K562 (cell line): ENCODE results near the gene SLC25A18. TPM values are rescaled to one million over a fixed set of nuclear protein-coding genes. Genes with fewer than 3 reads are reported as not detected.

ENCODE experiments used
- ATF7 ChIP-seq: fragments of 450-650 bp; IDR thresholded peaks from 2 replicates; pipeline ENCODE4 v1.7.1; 2014; ENCODE audit warnings: mild to moderate bottlenecking, moderate library complexity
- CGGBP1 ChIP-seq: fragments of 250-450 bp; sonication (Bioruptor Pico); IDR thresholded peaks from 2 replicates; pipeline ENCODE4 v1.9.0; 2021; ENCODE audit warnings: mild to moderate bottlenecking
- FOXP1 ChIP-seq: sonication (generic); formaldehyde crosslinking; IDR thresholded peaks from 2 replicates; pipeline ENCODE4 v1.8.0; 2022; ENCODE audit warnings: mild to moderate bottlenecking, missing genetic modification reagents
- HLTF ChIP-seq: fragments of 450-650 bp; IDR thresholded peaks from 2 replicates; pipeline ENCODE4 v1.6.1; 2016
- MTA2 ChIP-seq: fragments of 450-650 bp; IDR thresholded peaks from 2 replicates; pipeline ENCODE4 v1.6.1; 2016; ENCODE audit warnings: low read depth
- PHF8 ChIP-seq: fragments of 200-600 bp; sonication (generic); IDR thresholded peaks from 2 replicates; pipeline ENCODE4 v1.6.1; 2012; ENCODE audit warnings: mixed run types, mild to moderate bottlenecking, inconsistent platforms, low read length, moderate library complexity, borderline replicate concordance
- SMARCC2 ChIP-seq: fragments of 450-650 bp; IDR thresholded peaks from 2 replicates; pipeline ENCODE4 v1.6.1; 2017; ENCODE audit warnings: antibody characterized with exemption, moderate library complexity, mild to moderate bottlenecking, low read depth
- TCF3 ChIP-seq: sonication (generic); formaldehyde crosslinking; IDR thresholded peaks from 2 replicates; pipeline ENCODE4 v1.4.0; 2020; ENCODE audit warnings: mild to moderate bottlenecking, missing genetic modification reagents
- ZNF224 ChIP-seq: sonication (generic); formaldehyde crosslinking; IDR thresholded peaks from 2 replicates; pipeline ENCODE4 v1.8.0; 2022; ENCODE audit warnings: mild to moderate bottlenecking, missing genetic modification reagents
- polyA plus RNA-seq, 8 experiments: library from polyadenylated mRNA; depleted of rRNA in 4 of 8; stranded (reverse) in 5 of 8; unstranded in 3 of 8; fragments of >200 nt; fragmentation: Nextera tagmentation in 2 of 8; fragmentation: Illumina TruSeq in 1 of 8; extraction: Ambion mirVana in 2 of 8; extraction: Trizol in 1 of 8; gene quantifications; 2 replicates each; pipeline versions ENCODE4 v1.2.1 to v1.2.3, GENCODE V29; 2011 to 2014; ENCODE audit warnings: inconsistent platforms in 1 of 8, missing spikeins in 1 of 8
- total RNA-seq, 7 experiments: library from RNA; depleted of rRNA in 6 of 7; stranded (reverse); fragments of >200 nt in 6 of 7; fragmentation: Illumina TruSeq in 2 of 7; extraction: Trizol in 2 of 7; gene quantifications; 2 replicates each; pipeline versions ENCODE4 v1.2.1 to v1.2.3, GENCODE V29; 2011 to 2021; ENCODE audit warnings: low replicate concordance in 1 of 7
- TF ChIP-seq, protein P1 (sequence below): fragments of 150-350 bp; conservative IDR thresholded peaks from 2 replicates; pipeline ENCODE4 v1.6.1; 2014; ENCODE audit warnings: low read length
- TF ChIP-seq, protein P2 (sequence below), 2 experiments: fragments of 450-650 bp in 1 of 2; sonication (generic) in 1 of 2; formaldehyde crosslinking in 1 of 2; IDR thresholded peaks; 2 replicates each; pipeline versions ENCODE4 v1.7.1 to v1.9.0; 2016 to 2022; ENCODE audit warnings: inconsistent platforms in 1 of 2, mild to moderate bottlenecking in 1 of 2, missing genetic modification reagents in 1 of 2
- TF ChIP-seq, protein P3 (sequence below): sonication (generic); formaldehyde crosslinking; IDR thresholded peaks from 2 replicates; pipeline ENCODE4 v1.8.0; 2022; ENCODE audit warnings: missing genetic modification reagents, mild to moderate bottlenecking, borderline replicate concordance

Gene SLC25A18
- total and polyA plus RNA-seq, 9 of the 15 experiments (the other 6 are each of a cell fraction or from before 2014, with no cell fraction given) = 0.04 TPM; not detected in 8

- peak; percentile 100 for TF ChIP-seq PHF8
- TF ChIP-seq FOXP1 (CRISPR knock-in tag) = peak; percentile 80
- TF ChIP-seq HLTF = no peak
- TF ChIP-seq ATF7 = peak; percentile 98
- peak; percentile 64 for TF ChIP-seq TCF3 (CRISPR knock-in tag)
- peak; percentile 93 for TF ChIP-seq CGGBP1 (CRISPR knock-in tag)
- peak; percentile 74; the same call in 1 of the 2 replicates for TF ChIP-seq ZNF224 (CRISPR knock-in tag)
- TF ChIP-seq, protein P1, sequence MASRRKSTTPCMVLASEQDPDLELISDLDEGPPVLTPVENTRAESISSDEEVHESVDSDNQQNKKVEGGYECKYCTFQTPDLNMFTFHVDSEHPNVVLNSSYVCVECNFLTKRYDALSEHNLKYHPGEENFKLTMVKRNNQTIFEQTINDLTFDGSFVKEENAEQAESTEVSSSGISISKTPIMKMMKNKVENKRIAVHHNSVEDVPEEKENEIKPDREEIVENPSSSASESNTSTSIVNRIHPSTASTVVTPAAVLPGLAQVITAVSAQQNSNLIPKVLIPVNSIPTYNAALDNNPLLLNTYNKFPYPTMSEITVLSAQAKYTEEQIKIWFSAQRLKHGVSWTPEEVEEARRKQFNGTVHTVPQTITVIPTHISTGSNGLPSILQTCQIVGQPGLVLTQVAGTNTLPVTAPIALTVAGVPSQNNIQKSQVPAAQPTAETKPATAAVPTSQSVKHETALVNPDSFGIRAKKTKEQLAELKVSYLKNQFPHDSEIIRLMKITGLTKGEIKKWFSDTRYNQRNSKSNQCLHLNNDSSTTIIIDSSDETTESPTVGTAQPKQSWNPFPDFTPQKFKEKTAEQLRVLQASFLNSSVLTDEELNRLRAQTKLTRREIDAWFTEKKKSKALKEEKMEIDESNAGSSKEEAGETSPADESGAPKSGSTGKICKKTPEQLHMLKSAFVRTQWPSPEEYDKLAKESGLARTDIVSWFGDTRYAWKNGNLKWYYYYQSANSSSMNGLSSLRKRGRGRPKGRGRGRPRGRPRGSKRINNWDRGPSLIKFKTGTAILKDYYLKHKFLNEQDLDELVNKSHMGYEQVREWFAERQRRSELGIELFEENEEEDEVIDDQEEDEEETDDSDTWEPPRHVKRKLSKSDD = no peak
- TF ChIP-seq, protein P2, sequence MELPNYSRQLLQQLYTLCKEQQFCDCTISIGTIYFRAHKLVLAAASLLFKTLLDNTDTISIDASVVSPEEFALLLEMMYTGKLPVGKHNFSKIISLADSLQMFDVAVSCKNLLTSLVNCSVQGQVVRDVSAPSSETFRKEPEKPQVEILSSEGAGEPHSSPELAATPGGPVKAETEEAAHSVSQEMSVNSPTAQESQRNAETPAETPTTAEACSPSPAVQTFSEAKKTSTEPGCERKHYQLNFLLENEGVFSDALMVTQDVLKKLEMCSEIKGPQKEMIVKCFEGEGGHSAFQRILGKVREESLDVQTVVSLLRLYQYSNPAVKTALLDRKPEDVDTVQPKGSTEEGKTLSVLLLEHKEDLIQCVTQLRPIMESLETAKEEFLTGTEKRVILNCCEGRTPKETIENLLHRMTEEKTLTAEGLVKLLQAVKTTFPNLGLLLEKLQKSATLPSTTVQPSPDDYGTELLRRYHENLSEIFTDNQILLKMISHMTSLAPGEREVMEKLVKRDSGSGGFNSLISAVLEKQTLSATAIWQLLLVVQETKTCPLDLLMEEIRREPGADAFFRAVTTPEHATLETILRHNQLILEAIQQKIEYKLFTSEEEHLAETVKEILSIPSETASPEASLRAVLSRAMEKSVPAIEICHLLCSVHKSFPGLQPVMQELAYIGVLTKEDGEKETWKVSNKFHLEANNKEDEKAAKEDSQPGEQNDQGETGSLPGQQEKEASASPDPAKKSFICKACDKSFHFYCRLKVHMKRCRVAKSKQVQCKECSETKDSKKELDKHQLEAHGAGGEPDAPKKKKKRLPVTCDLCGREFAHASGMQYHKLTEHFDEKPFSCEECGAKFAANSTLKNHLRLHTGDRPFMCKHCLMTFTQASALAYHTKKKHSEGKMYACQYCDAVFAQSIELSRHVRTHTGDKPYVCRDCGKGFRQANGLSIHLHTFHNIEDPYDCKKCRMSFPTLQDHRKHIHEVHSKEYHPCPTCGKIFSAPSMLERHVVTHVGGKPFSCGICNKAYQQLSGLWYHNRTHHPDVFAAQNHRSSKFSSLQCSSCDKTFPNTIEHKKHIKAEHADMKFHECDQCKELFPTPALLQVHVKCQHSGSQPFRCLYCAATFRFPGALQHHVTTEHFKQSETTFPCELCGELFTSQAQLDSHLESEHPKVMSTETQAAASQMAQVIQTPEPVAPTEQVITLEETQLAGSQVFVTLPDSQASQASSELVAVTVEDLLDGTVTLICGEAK (IDR thresholded peaks at IDR 0.05) = peak; percentile 90
- TF ChIP-seq, protein P2 (CRISPR knock-in tag; IDR thresholded peaks at IDR 0.05) = no peak
- TF ChIP-seq, protein P3, sequence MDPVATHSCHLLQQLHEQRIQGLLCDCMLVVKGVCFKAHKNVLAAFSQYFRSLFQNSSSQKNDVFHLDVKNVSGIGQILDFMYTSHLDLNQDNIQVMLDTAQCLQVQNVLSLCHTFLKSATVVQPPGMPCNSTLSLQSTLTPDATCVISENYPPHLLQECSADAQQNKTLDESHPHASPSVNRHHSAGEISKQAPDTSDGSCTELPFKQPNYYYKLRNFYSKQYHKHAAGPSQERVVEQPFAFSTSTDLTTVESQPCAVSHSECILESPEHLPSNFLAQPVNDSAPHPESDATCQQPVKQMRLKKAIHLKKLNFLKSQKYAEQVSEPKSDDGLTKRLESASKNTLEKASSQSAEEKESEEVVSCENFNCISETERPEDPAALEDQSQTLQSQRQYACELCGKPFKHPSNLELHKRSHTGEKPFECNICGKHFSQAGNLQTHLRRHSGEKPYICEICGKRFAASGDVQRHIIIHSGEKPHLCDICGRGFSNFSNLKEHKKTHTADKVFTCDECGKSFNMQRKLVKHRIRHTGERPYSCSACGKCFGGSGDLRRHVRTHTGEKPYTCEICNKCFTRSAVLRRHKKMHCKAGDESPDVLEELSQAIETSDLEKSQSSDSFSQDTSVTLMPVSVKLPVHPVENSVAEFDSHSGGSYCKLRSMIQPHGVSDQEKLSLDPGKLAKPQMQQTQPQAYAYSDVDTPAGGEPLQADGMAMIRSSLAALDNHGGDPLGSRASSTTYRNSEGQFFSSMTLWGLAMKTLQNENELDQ = peak; percentile 96; the same call in 1 of the 2 replicates
- no peak for TF ChIP-seq SMARCC2
- TF ChIP-seq MTA2 = peak; percentile 51
Measured at GRCh38 chr22:17638432-17639246, 75.3 kb downstream of the SLC25A18 start, which contains the start of gene BCL2L13 (continued).
